GM12878 (cell line): ENCODE results near the gene HES2. TPM values are rescaled to one million over a fixed set of nuclear protein-coding genes. Genes with fewer than 3 reads are reported as not detected.
"Not testable (repeated sequence)": the region's sequence is repeated elsewhere in the genome, so short reads cannot be mapped to it uniquely, and the experiment has no call there.

Experiments used
- ATAC-seq: fragments of 200-7000 bp; cut with Tn5 transposase; 3 replicates; pipeline ENCODE4 v1.9.1; 2020; ENCODE audit warnings: mild to moderate bottlenecking, moderate library complexity
- BruUV-seq: library from RNA; stranded (reverse); fragments of 400-500 nt; replicated peaks from 2 replicates; lab custom pipeline; 2021; lab: Mats Ljungman, UMichigan
- CTCF ChIA-PET: fragments of 300-600 bp; sonication (Branson Sonifier 250); formaldehyde crosslinking; extraction: SDS; loops from one replicate; lab custom pipeline; 2021; ENCODE audit warnings: inconsistent platforms; lab: Yijun Ruan, JAX
- POLR2A ChIA-PET: fragments of 350-600 bp; formaldehyde crosslinking; extraction: SDS; loops from one replicate; lab custom pipeline; 2021; ENCODE audit warnings: inconsistent platforms; lab: Charles Lee
- RAD21 ChIA-PET: fragments of 300-600 bp; sonication (Branson Sonifier 250); formaldehyde crosslinking; loops from one replicate; lab custom pipeline; 2023; ENCODE audit warnings: antibody characterized with exemption; ENCODE audit not compliant: unreplicated experiment; lab: Charles Lee
- SMC1A ChIA-PET: fragments of 300-600 bp; sonication (Branson Sonifier 250); formaldehyde crosslinking; loops from one replicate; lab custom pipeline; 2023; ENCODE audit not compliant: unreplicated experiment, uncharacterized antibody; lab: Charles Lee
- DNase-seq: peaks from one replicate; pipeline ENCODE4 v3.0.0-alpha.2; 2011; ENCODE audit warnings: low read depth, low spot score
- FAIRE-seq: peaks from 3 replicates; lab custom pipeline; 2011; peaks lifted over from hg19 to GRCh38; lab: Jason Lieb, UNC
- H2AFZ ChIP-seq: 2 replicates; pipeline ENCODE4 v1.6.0; 2011; ENCODE audit warnings: low read depth, low read length, control low read depth; ENCODE audit not compliant: control insufficient read depth
- H3K27ac ChIP-seq: 2 replicates; pipeline ENCODE4 v1.5.1; 2011; ENCODE audit warnings: control low read depth; ENCODE audit not compliant: control insufficient read depth, insufficient read depth
- H3K27me3 ChIP-seq, 2 experiments: replicated peaks in 1 of 2; 2 replicates each; pipeline versions ENCODE4 v1.6.0 to v1.6.1; 2011; ENCODE audit warnings: low read length in 1 of 2; ENCODE audit not compliant: control insufficient read depth in 2 of 2, insufficient read depth in 2 of 2
- H3K36me3 ChIP-seq, 2 experiments: 2 replicates each; pipeline ENCODE4 v1.5.1; 2011; ENCODE audit warnings: low read length in 1 of 2; ENCODE audit not compliant: control insufficient read depth in 2 of 2, insufficient read depth in 2 of 2
- H3K4me1 ChIP-seq: 2 replicates; pipeline ENCODE4 v1.6.1; 2011; ENCODE audit warnings: mild to moderate bottlenecking, low read length, moderate library complexity, mixed read lengths; ENCODE audit not compliant: control insufficient read depth, insufficient read depth
- H3K4me2 ChIP-seq: 2 replicates; pipeline ENCODE4 v1.6.0; 2011; ENCODE audit warnings: control low read depth; ENCODE audit not compliant: control insufficient read depth, insufficient read depth
- H3K4me3 ChIP-seq: fragments of 200-600 bp; sonication (generic); 2 replicates; pipeline ENCODE4 v1.5.1; 2016
- H3K79me2 ChIP-seq: 2 replicates; pipeline ENCODE4 v1.6.0; 2011; ENCODE audit warnings: low read length; ENCODE audit not compliant: control insufficient read depth, insufficient read depth
- H3K9ac ChIP-seq: 2 replicates; pipeline ENCODE4 v1.8.0; 2011; ENCODE audit warnings: low read length, control low read depth, mixed read lengths; ENCODE audit not compliant: control insufficient read depth, insufficient read depth
- H3K9me3 ChIP-seq: replicated peaks from 3 replicates; pipeline ENCODE4 v1.5.1; 2011; ENCODE audit warnings: mild to moderate bottlenecking, low read length; ENCODE audit not compliant: control insufficient read depth, insufficient read depth
- H4K20me1 ChIP-seq: 2 replicates; pipeline ENCODE4 v1.6.0; 2011; ENCODE audit not compliant: control insufficient read depth, insufficient read depth
- TCF12 ChIP-seq: IDR thresholded peaks from 2 replicates; pipeline ENCODE4 v1.6.1; 2011; ENCODE audit warnings: low read depth, mild to moderate bottlenecking, low read length
- WGBS: methylation state at CpG from one replicate; pipeline ENCODE4 v1.1.6; 2016; ENCODE audit warnings: low lambda C conversion rate; ENCODE audit not compliant: insufficient replicate concordance, insufficient coverage; ENCODE audit errors: missing lambda C conversion rate; 5-methylcytosine and 5-hydroxymethylcytosine counted together
- in situ Hi-C: fragments of 300-500 bp; cut with MboI; formaldehyde crosslinking; loops from 9 replicates; pipeline ENCODE4 v1.14.3; 2018; ENCODE audit warnings: mixed read lengths
- intact Hi-C: fragments of 100-400 bp; cut with micrococcal nuclease; formaldehyde crosslinking; loops from one replicate; pipeline ENCODE4 v1.14.2; 2022; ENCODE audit not compliant: unreplicated experiment
- polyA plus RNA-seq, 11 experiments: library from polyadenylated mRNA; depleted of rRNA in 4 of 11; unstranded in 6 of 11; stranded (reverse) in 5 of 11; fragments of >200 nt; fragmentation: Nextera tagmentation in 4 of 11; fragmentation: Illumina TruSeq in 1 of 11; extraction: Ambion mirVana in 4 of 11; extraction: Trizol in 1 of 11; gene quantifications; 1 replicate in 1 of 11; 2 replicates in 10 of 11; pipeline versions ENCODE4 v1.2.1 to v1.2.3, GENCODE V29; 2011 to 2016; ENCODE audit warnings: inconsistent platforms in 2 of 11, missing spikeins in 2 of 11, low read depth in 1 of 11
- total RNA-seq, 4 experiments: library from RNA; depleted of rRNA in 3 of 4; stranded (reverse); fragments of >200 nt in 3 of 4; fragmentation: Illumina TruSeq in 1 of 4; extraction: Trizol in 1 of 4; gene quantifications; 2 replicates each; pipeline versions ENCODE4 v1.2.1 to v1.2.3, GENCODE V29; 2013 to 2021

The HES2 gene
- total and polyA plus RNA-seq, 10 of the 15 experiments (the other 5 are each of a cell fraction or from before 2014, with no cell fraction given) = 0.13 to 2.0 (median 0.26) TPM

GRCh38 chr1:6373961-6374720 lies 45.6 kb downstream of the HES2 start:
- DNase-seq (no peak), ATAC-seq (no peak), FAIRE-seq (no peak)
- no peaks in the 10 kb centered on the region for H4K20me1 ChIP-seq
- RAD21 ChIA-PET = no interaction called here
- POLR2A ChIA-PET = no interaction called here
- no peaks in the 10 kb centered on the region; the same call in 1 of the 3 replicates for H3K9me3 ChIP-seq
- H3K79me2 ChIP-seq = peaks cover 2% of the 10 kb centered on the region
- no peak overlapping the region for H3K9ac ChIP-seq
- intact Hi-C loops = no loop called here
- H3K4me1 ChIP-seq = no peaks in the 10 kb centered on the region
- no peak overlapping the region for H3K4me3 ChIP-seq
- CTCF ChIA-PET = interaction anchor here (3.6 kb wide), 1 partner anchor 11 kb away, joined by 10 read pairs; no protein-coding TSS in a partner anchor
- no peak overlapping the region for H3K27ac ChIP-seq
- no peak overlapping the region for H3K4me2 ChIP-seq
- TF ChIP-seq TCF12 = no peak
- TF ChIP-seq, all 136 proteins: peak for 0
- H3K27me3 ChIP-seq = no peaks in the 10 kb centered on the region
- WGBS = 98% methylated on average over 8 of the region's 8 CpGs
- no TSS peak for BruUV-seq
- no peaks in the 10 kb centered on the region for H3K36me3 ChIP-seq
- in situ Hi-C loops = no loop called here
- SMC1A ChIA-PET = no interaction called here
- no peak overlapping the region for H2AFZ ChIP-seq

- H3K4me3 ChIP-seq, intact Hi-C loops, H3K36me3 ChIP-seq, H3K27ac ChIP-seq, H3K9me3 ChIP-seq, H3K27me3 ChIP-seq, H3K4me1 ChIP-seq, H3K4me2 ChIP-seq, ATAC-seq, H2AFZ ChIP-seq, RAD21 ChIA-PET, H3K79me2 ChIP-seq, H3K9ac ChIP-seq, in situ Hi-C loops, DNase-seq, FAIRE-seq, H4K20me1 ChIP-seq: not testable (repeated sequence)
- ChIA-PET SMC1A (interaction anchor here (0.6 to 1.2 kb wide), 2 partner anchors 20 to 88 kb away, joined by 3 to 6 read pairs; no protein-coding TSS in a partner anchor), POLR2A (interaction anchor here (0.6 to 1.7 kb wide), 2 partner anchors 9 to 50 kb away, joined by 3 to 4 read pairs; no protein-coding TSS in a partner anchor), CTCF (interaction anchor here (3.6 kb wide), 1 partner anchor 9 kb away, joined by 10 read pairs; no protein-coding TSS in a partner anchor)
- TSS peak; percentile 58 for BruUV-seq
- WGBS = 97% methylated on average over 7 of the region's 7 CpGs
Measured at GRCh38 chr1:6372236-6372635, 47.5 kb downstream of the HES2 start.
